Airway epithelial cell (primary cell): ENCODE measurements around the gene TLN1. TPM values are rescaled to one million over a fixed set of nuclear protein-coding genes. Genes with fewer than 3 reads are reported as not detected.

Experiments
- total RNA-seq: library from RNA; depleted of rRNA; stranded (reverse); fragments of >200 nt; gene quantifications from 2 replicates; pipeline ENCODE4 v1.2.3, GENCODE V29; 2015

The TLN1 gene
- total RNA-seq, result 102 and 136 TPM in 2 replicates

GRCh38 chr9:35732185-35732799 is at the start of gene TLN1, which contains the start of gene CREB3:
Gene TLN1, minus strand, starts transcription at chr9:35732195. Its CDS starts 6,501 bp downstream, at chr9:35725694.
Gene CREB3, plus strand, starts transcription at chr9:35732666. Its CDS starts 107 bp downstream, at chr9:35732773.

GRCh38 chr9:35754264-35754663 is 22.3 kb upstream of the TLN1 start, which contains the start of gene MSMP:
Gene MSMP, minus strand, starts transcription at chr9:35754276. Its CDS starts 147 bp downstream, at chr9:35754129.

GRCh38 chr9:35748858-35749514 is 17.0 kb upstream of the TLN1 start, which contains the start of the genes GBA2 and RGP1:
Gene GBA2, minus strand, starts transcription at chr9:35749228. Its CDS starts 524 bp downstream, at chr9:35748704.
Gene RGP1, plus strand, starts transcription at chr9:35749287. Its CDS starts 469 bp downstream, at chr9:35749756.

GRCh38 chr9:35689542-35690293 is 42.3 kb downstream of the TLN1 start, which contains the start of gene TPM2:
Gene TPM2, minus strand, starts transcription at chr9:35689925. Its CDS starts 108 bp downstream, at chr9:35689817.

GRCh38 chr9:35673132-35674024 is 58.6 kb downstream of the TLN1 start, which contains the start of gene CA9:
Gene CA9, plus strand, starts transcription at chr9:35673928. Its CDS starts 32 bp downstream, at chr9:35673960.

GRCh38 chr9:35664531-35665470 is 67.2 kb downstream of the TLN1 start, which contains the start of gene ARHGEF39:
Gene ARHGEF39, minus strand, starts transcription at chr9:35665195. Its CDS starts 26 bp downstream, at chr9:35665169.

GRCh38 chr9:35658137-35658967 is 73.6 kb downstream of the TLN1 start, which contains the start of gene CCDC107:
Gene CCDC107, plus strand, starts transcription at chr9:35658292. Its CDS starts 88 bp downstream, at chr9:35658380.

GRCh38 chr9:35657546-35658136 is 74.4 kb downstream of the TLN1 start, which contains the start of gene RMRP:
Gene RMRP, minus strand, starts transcription at chr9:35658019.

GRCh38 chr9:35650341-35651158 is 81.4 kb downstream of the TLN1 start, which contains the start of gene SIT1:
Gene SIT1, minus strand, starts transcription at chr9:35650931. Its CDS starts 78 bp downstream, at chr9:35650853.

Other genes starting within 250 kb of the TLN1 start
- 10.3 and 14.2 TPM in 2 replicates for gene RUSC2, start 242.1 kb downstream of the TLN1 start, total RNA-seq
- 10.0 and 16.8 TPM in 2 replicates for gene TESK1, start 126.9 kb downstream of the TLN1 start, total RNA-seq
- 0.56 TPM in 1 of 2 replicates, not detected in the other for gene CD72, start 113.8 kb downstream of the TLN1 start, total RNA-seq
- not detected in 2 replicates for gene SIT1, start 81.3 kb downstream of the TLN1 start, total RNA-seq
- gene RMRP, start 74.2 kb downstream of the TLN1 start, total RNA-seq, result 4,407 and 7,542 TPM in 2 replicates
- 8.7 and 13.0 TPM in 2 replicates for gene CCDC107, start 73.9 kb downstream of the TLN1 start, total RNA-seq
- 5.5 and 6.5 TPM in 2 replicates for gene ARHGEF39, start 67.0 kb downstream of the TLN1 start, total RNA-seq
- gene CA9, start 58.3 kb downstream of the TLN1 start, total RNA-seq, result 39.5 and 44.6 TPM in 2 replicates
- gene TPM2, start 42.3 kb downstream of the TLN1 start, total RNA-seq, result 256 and 320 TPM in 2 replicates
- gene CREB3, start 471 bp upstream of the TLN1 start, total RNA-seq, result 41.8 and 47.8 TPM in 2 replicates
- 22.4 and 23.6 TPM in 2 replicates for gene GBA2, start 17.0 kb upstream of the TLN1 start, total RNA-seq
- gene RGP1, start 17.1 kb upstream of the TLN1 start, total RNA-seq, result 14.4 and 17.4 TPM in 2 replicates
- gene MSMP, start 22.1 kb upstream of the TLN1 start, total RNA-seq, result not detected in 2 replicates
- 4.0 and 12.5 TPM in 2 replicates for gene NPR2, start 59.4 kb upstream of the TLN1 start, total RNA-seq
- gene SPAG8, start 80.1 kb upstream of the TLN1 start, total RNA-seq, result not detected in 2 replicates
- 19.9 and 24.8 TPM in 2 replicates for gene HINT2, start 82.8 kb upstream of the TLN1 start, total RNA-seq
- gene FAM221B, start 96.5 kb upstream of the TLN1 start, total RNA-seq, result not detected in 2 replicates
- gene TMEM8B, start 97.0 kb upstream of the TLN1 start, total RNA-seq, result 4.5 and 5.7 TPM in 2 replicates
- gene OR13J1, start 138.2 kb upstream of the TLN1 start, total RNA-seq, result not detected in 2 replicates
- 1.1 TPM in 1 of 2 replicates, not detected in the other for gene HRCT1, start 174.0 kb upstream of the TLN1 start, total RNA-seq
- gene SPAAR, start 177.3 kb upstream of the TLN1 start, total RNA-seq, result 0.21 TPM in 1 of 2 replicates, not detected in the other
- gene OR2S2, start 226.0 kb upstream of the TLN1 start, total RNA-seq, result not detected in 2 replicates